GM12874 (cell line): ENCODE data around the gene FHAD1.

Experiments
- CTCF ChIP-seq: IDR thresholded peaks from 2 replicates; pipeline ENCODE4 v1.5.1; 2011; ENCODE audit warnings: low read depth, mild to moderate bottlenecking, control low read depth, low read length, moderate library complexity; ENCODE audit not compliant: insufficient read depth

Gene FHAD1

GRCh38 chr1:15413563-15414444, 166.8 kb downstream of the FHAD1 start:
- TF ChIP-seq CTCF, result no peak

GRCh38 chr1:15414445-15414983, 167.5 kb downstream of the FHAD1 start:
- no peak for TF ChIP-seq CTCF

DNA sequence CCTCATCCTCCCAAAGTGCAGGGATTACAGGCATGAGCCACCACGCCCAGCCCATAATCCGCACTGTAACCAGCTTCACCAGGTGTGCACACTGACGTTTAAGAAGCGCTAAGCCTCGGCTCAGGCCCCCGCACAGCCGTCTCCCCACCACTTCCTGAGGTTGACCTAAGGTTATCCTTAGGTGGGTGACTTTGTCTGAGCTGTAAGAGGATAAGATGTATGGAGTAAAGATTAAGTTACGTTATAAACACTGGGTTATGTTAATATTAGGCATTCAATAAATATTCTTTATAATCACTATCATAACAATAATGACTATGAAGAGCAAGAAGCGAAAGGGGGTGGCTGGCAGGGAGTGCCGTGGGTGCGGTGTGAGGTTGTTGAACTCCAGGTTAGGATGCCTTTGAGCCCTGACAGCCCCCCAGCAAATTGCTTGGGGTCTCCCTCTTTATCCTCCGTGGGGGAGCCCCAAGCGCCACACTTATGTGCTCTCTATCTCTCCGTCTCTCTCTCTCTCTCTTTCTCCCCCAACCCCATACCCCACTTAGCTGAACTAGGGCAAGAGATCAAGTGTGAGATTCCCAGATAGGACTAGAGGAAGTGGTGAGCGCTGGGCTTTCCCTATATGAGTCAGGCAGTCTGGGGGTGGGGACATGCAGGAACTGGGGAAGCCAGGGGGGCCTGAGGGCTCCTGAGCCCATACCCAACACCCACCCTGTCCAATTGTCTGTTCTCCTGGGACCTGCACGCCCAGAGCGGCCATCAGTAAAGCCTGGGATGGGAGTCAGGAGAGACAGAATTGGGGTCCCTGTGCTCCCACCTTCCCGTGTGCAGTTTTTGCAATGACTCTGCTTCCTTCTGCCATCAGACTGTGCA, 170.3 kb downstream of the FHAD1 start:
- no peak for TF ChIP-seq CTCF

DNA sequence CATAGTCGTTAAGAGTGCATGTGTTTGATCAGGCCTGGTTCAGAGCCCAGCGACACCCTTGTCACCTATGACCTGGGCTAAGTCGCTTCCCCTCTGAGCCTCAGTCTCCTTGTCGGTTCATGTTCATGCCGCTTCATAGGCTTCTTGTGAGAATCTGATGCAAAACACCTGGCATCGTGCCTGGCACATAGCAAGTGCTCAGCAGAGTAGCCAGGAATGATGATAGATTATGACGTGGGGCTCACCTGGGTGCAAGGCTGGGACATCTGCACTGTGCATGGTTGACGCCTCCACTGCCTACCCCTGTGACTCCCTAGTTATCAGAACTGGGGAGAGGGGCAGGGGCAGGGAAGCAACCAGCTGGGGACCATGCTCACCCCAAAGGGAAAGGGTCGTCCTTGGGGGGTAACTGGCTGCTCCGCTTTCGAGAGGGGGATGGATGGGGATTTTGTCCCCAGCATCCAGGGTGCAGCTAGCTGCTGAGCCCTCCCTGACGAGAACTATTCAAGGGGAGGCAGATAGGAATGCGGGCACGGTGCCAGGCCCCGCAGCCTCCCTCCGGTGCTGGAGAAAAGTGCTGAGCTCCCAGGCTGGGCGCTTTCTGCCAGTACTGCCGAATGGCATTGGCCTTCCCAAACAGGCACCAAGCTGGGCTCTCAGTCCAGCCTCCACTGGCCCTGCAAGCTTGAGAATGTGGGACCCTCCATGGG, 171.9 kb downstream of the FHAD1 start:
- TF ChIP-seq CTCF, result no peak

- no peak for TF ChIP-seq CTCF
Measured at GRCh38 chr1:15420853-15421465, 173.9 kb downstream of the FHAD1 start.

DNA sequence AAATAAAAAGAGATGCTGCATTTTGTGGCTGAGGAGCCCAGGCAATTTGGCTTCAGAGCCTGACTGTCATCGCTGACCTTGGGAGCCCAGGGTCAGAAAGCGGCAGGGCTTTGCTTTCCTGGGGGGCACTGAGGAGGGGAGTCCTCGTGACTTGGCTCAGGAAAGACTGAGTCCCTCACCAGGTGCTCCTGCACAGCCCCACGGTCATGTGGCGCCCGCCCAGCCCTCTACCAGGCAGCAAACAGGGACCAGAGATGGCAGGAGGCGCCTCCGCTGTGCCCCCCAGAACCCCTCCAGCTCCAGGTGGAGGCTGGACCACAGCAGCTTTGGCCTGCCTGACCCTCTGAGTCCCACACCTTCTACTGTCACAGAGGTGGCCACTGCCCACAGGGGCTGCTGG, 175.8 kb downstream of the FHAD1 start:
- TF ChIP-seq CTCF, result no peak
